GM12873 (cell line): ENCODE data around the gene EXD3.

Experiments used
- CTCF ChIP-seq: IDR thresholded peaks from 2 replicates; pipeline ENCODE4 v1.5.1; 2012; ENCODE audit warnings: low read depth, mild to moderate bottlenecking, moderate library complexity, low read length, control low read depth; ENCODE audit not compliant: insufficient read depth; ENCODE audit errors: missing control alignments

Gene EXD3

GRCh38 chr9:137403269-137403668 lies 19.7 kb downstream of the EXD3 start:
- no peak for TF ChIP-seq CTCF

DNA sequence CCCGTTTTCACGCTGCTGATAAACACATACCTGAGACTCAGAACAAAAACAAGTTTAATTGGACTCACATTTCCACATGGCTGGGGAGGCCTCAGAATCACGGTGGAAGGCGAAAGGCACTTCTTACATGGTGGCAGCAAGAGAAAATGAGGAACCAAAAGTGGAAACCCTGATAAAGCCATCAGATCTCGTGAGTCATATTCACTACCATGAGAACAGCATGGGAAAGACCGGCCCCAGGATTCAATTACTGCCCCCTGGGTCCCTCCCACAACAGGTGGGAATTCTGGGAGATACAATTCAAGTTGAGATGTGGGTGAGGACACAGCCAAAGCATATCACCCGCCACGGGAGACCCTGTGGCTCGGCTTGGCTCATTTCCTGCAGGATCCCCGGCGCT lies 20.2 kb downstream of the EXD3 start:
- TF ChIP-seq CTCF: no peak

- no peak for TF ChIP-seq CTCF
Measured at GRCh38 chr9:137398561-137399468, 24.1 kb downstream of the EXD3 start.

DNA sequence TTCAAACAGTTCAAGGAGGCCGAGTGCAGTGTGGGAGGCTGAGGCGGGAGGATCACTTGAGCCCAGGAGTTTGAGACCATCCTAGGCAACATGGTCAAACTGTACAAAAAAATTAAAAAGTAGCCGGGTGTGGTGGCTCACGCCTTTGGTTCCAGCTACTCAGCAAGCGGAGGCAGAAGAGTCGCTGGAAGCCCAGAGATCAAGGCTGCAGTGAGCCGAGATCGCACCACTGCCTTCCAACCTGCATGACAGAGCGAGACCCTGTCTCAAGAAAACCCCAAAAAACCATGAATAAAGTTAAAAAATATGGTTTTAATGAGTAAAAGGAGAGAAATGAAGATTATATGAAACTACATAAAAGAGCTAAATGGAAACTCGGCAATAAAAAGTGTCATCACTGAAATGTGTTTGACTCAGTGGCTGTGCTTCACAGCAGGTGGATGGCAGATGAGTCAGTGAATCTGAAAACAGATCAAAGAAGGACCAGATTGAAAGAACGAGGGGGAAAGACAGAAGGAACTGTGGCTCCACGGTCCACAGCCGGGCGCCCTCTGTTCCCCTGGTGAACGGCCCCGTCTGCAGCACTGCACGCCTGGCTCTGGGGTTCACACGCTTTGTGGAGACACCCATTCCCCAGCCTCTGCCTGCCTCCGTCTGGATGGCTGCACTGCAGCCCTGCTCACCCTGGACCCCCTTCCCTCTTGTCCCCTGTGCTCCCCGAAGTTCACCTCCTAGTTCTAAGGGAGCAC lies 25.1 kb downstream of the EXD3 start:
- no peak for TF ChIP-seq CTCF

GRCh38 chr9:137396634-137397367 lies 26.2 kb downstream of the EXD3 start:
- TF ChIP-seq CTCF: no peak

DNA sequence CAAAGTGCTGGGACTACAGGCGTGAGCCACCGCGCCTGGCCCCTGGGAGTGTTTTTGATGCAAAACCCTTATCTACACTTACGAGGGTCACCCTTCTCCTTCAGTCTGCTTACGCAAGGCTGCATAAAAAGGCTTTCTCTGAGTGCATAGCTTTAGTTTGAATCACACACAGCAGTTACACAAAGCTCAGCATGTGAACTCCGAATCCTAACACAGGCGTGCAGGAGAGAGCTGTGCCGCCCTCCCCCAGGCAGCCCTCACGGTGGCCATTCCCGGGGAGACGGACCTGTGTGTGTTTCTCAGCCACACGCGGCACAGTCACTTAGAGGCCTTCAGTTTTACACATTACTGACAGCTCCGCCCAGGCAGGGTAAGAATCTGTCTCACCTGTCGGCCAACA lies 26.7 kb downstream of the EXD3 start:
- TF ChIP-seq CTCF: no peak

DNA sequence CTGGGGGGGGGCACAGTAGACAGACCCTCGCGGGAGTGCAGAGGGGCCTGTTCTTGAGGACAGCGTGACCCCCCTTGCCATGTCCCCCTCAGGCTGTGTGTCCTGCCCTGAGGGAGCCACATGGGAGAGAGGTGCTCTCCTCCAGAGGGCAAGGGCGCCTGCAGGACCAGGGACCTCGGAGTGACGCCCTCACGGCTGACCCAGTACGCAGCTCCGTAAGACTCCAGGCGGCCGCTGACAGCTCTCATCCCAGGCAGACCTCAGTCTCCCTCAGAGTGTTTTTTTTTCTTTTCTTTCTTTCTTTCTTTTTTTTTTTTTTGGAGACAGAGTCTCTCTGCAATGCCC lies 27.3 kb downstream of the EXD3 start:
- TF ChIP-seq CTCF: no peak
